HG03378 (cell line): ENCODE data around the gene TMEM185A.
"Not testable (repeated sequence)": the region's sequence is repeated elsewhere in the genome, so short reads cannot be mapped to it uniquely, and the experiment has no call there.

Experiments used
- ATAC-seq: cut with Tn5 transposase; IDR thresholded peaks from one replicate; pipeline ENCODE4 v1.9.1; 2021; ENCODE audit warnings: mild to moderate bottlenecking, moderate library complexity; ENCODE audit not compliant: unreplicated experiment

TMEM185A gene

GRCh38 chrX:149626829-149627228, 4.8 kb downstream of the TMEM185A start:
- not testable (repeated sequence) for ATAC-seq

GRCh38 chrX:149619662-149620061, 11.9 kb downstream of the TMEM185A start:
- not testable (repeated sequence) for ATAC-seq

GRCh38 chrX:149618871-149619270, 12.7 kb downstream of the TMEM185A start:
- ATAC-seq: no peak

GRCh38 chrX:149611623-149612175, 19.9 kb downstream of the TMEM185A start:
- ATAC-seq: no peak

- no peak for ATAC-seq
Observed at GRCh38 chrX:149610511-149610910, 21.1 kb downstream of the TMEM185A start.

- ATAC-seq: no peak
Observed at GRCh38 chrX:149607699-149608098, 23.9 kb downstream of the TMEM185A start.

- not testable (repeated sequence) for ATAC-seq
Observed at GRCh38 chrX:149605248-149605885, 26.2 kb downstream of the TMEM185A start.

GRCh38 chrX:149598603-149599002, 33.0 kb downstream of the TMEM185A start:
- not testable (repeated sequence) for ATAC-seq

- not testable (repeated sequence) for ATAC-seq
Observed at GRCh38 chrX:149595943-149596342, 35.6 kb downstream of the TMEM185A start.

- not testable (repeated sequence) for ATAC-seq
Observed at GRCh38 chrX:149595214-149595613, 36.4 kb downstream of the TMEM185A start, which contains the start of gene HSFX2. TSS of gene HSFX2 (minus strand) at chrX:149595314. CDS start at chrX:149594700, 614 bp downstream.

- ATAC-seq: not testable (repeated sequence)
Observed at GRCh38 chrX:149590993-149591392, 40.6 kb downstream of the TMEM185A start.

- ATAC-seq: not testable (repeated sequence)
Observed at GRCh38 chrX:149587359-149587758, 44.2 kb downstream of the TMEM185A start, which contains the start of gene MAGEA9B. TSS of gene MAGEA9B (minus strand) at chrX:149587459. CDS start at chrX:149583179, 4,280 bp downstream.

GRCh38 chrX:149585631-149586030, 46.0 kb downstream of the TMEM185A start:
- not testable (repeated sequence) for ATAC-seq

GRCh38 chrX:149573456-149573855, 58.1 kb downstream of the TMEM185A start:
- peak; percentile 100 for ATAC-seq

- ATAC-seq: no peak
Observed at GRCh38 chrX:149572743-149573142, 58.8 kb downstream of the TMEM185A start.

- ATAC-seq: no peak
Observed at GRCh38 chrX:149571770-149572169, 59.8 kb downstream of the TMEM185A start.

GRCh38 chrX:149570668-149571067, 60.9 kb downstream of the TMEM185A start:
- no peak for ATAC-seq

- ATAC-seq: no peak
Observed at GRCh38 chrX:149569770-149570169, 61.8 kb downstream of the TMEM185A start.

- ATAC-seq: no peak
Observed at GRCh38 chrX:149568701-149569296, 62.8 kb downstream of the TMEM185A start.

GRCh38 chrX:149567621-149568417, 63.8 kb downstream of the TMEM185A start:
- ATAC-seq: no peak

GRCh38 chrX:149563359-149563758, 68.2 kb downstream of the TMEM185A start:
- ATAC-seq: no peak
